Ovary (tissue), 10 donors: ENCODE measurements around the gene CACHD1. TPM values are rescaled to one million over a fixed set of nuclear protein-coding genes. Genes with fewer than 3 reads are reported as not detected.

Experiments used
- DNase-seq, 5 donors: peaks; one replicate each; pipeline ENCODE4 v3.0.0-alpha.2; 2019 to 2020
- H3K27ac ChIP-seq, 2 donors: fragments of 200-600 bp; one replicate each; pipeline versions ENCODE4 v1.5.1 to v1.8.0; 2019 to 2022
- H3K27me3 ChIP-seq: fragments of 200-600 bp; one replicate; pipeline ENCODE4 v1.8.0; 2022
- H3K36me3 ChIP-seq: fragments of 200-600 bp; sonication (generic); one replicate; pipeline ENCODE4 v1.5.1; 2019
- H3K4me1 ChIP-seq: one replicate; pipeline ENCODE4 v1.8.1; 2013; ENCODE audit warnings: mild to moderate bottlenecking, moderate library complexity; ENCODE audit not compliant: insufficient read depth
- H3K4me3 ChIP-seq: fragments of 200-600 bp; sonication (generic); one replicate; pipeline ENCODE4 v1.5.1; 2017
- H3K9me3 ChIP-seq, 2 donors: fragments of 200-600 bp in 1 of 2; sonication (generic) in 1 of 2; one replicate each; pipeline versions ENCODE4 v1.5.1 to v1.8.1; 2013 to 2019; ENCODE audit warnings: mild to moderate bottlenecking in 1 of 2, moderate library complexity in 1 of 2
- CTCF ChIP-seq, 3 donors: fragments of 450-650 bp in 2 of 3; fragments of 200-600 bp in 1 of 3; IDR thresholded peaks; one replicate each; pipeline versions ENCODE4 v1.5.1 to v1.8.0; 2016 to 2022; ENCODE audit warnings: antibody characterized with exemption in 3 of 3, mild to moderate bottlenecking in 1 of 3
- EP300 ChIP-seq: sonication (generic); formaldehyde crosslinking; IDR thresholded peaks from one replicate; pipeline ENCODE4 v1.6.1; 2017; ENCODE audit warnings: antibody characterized with exemption
- POLR2A ChIP-seq: fragments of 450-650 bp; IDR thresholded peaks from one replicate; pipeline ENCODE4 v1.6.1; 2017; ENCODE audit warnings: antibody characterized with exemption, mild to moderate bottlenecking, moderate library complexity
- WGBS, 3 donors: extraction: QIAGEN DNeasy Blood & Tissue Kit in 1 of 3; methylation state at CpG; one replicate each; pipeline versions ENCODE4 v1.1.5 to v1.1.7; 2013 to 2017; 5-methylcytosine and 5-hydroxymethylcytosine counted together
- intact Hi-C, 4 donors: fragments of 100-400 bp; cut with DNase I; formaldehyde crosslinking; loops; one replicate each; pipeline versions ENCODE4 v1.11.0 to v1.15.1; 2022 to 2023
- long read RNA-seq, 3 donors: library from polyadenylated mRNA in 2 of 3; unstranded in 2 of 3; transcript quantifications; one replicate each; pipeline ENCODE4 v2.0.0 and lab custom pipeline, GENCODE V29; 2021 to 2026
- polyA plus RNA-seq, 2 donors: library from polyadenylated mRNA; stranded (reverse); fragments of 200-250 nt in 1 of 2; fragments of 350-450 nt in 1 of 2; fragmentation: Illumina TruSeq in 1 of 2; extraction: RNeasy Lipid Tissue Mini Kit (QIAGEN cat#74804) in 1 of 2; gene quantifications; one replicate each; pipeline ENCODE4 v1.2.3, GENCODE V29; 2013 to 2014
- total RNA-seq, 7 donors: library from RNA; depleted of rRNA in 2 of 7; stranded (reverse); fragments of >200 nt in 2 of 7; fragmentation: NEBNext Ultra II Directional in 3 of 7; extraction: Animal tissue kit (Norgen Biotek cat#: 25700) in 3 of 7; gene quantifications; one replicate each; pipeline versions ENCODE4 v1.1.0 to v1.2.4, GENCODE V29; 2016 to 2023
- donor health status: DM: no; HTN: no; CAD: no; lungs with moderate emphysema.
- donor health status: DM: no; HTN: no; CAD: no.
- donor health status: Bipolar disorder and iron deficiency.
- donor health status: DM: yes; HTN: yes; CAD: no.
- donor health status: DM: no; HTN: no; CAD: no.
- donor health status: DM: yes; HTN: yes; CAD: no.

CACHD1 gene
- total RNA-seq (10 to 100 TPM; 17.0 to 33.1 (median 23.2) TPM), polyA plus RNA-seq (10 to 100 TPM; 18.4 to 28.4 TPM)
- long read RNA-seq, donor 1, partial matches to known transcripts: 2 of 5 reads
- long read RNA-seq, donor 1, other reads (novel, unspliced or antisense): 3 of 5 reads
- long read RNA-seq, donor 2, partial matches to known transcripts: 5 of 5 reads
- long read RNA-seq, donor 2, other reads (novel, unspliced or antisense): 0 of 5 reads
- long read RNA-seq, donor 3, full-length matches to known transcripts: 27 of 51 reads
- long read RNA-seq, donor 3, partial matches to known transcripts: 15 of 51 reads
- long read RNA-seq, donor 3, other reads (novel, unspliced or antisense): 9 of 51 reads

GRCh38 chr1:64469977-64470664 is at the start of gene CACHD1:
Gene CACHD1, plus strand, starts transcription at chr1:64470129. Its CDS starts 616 bp downstream, at chr1:64470745.
- intact Hi-C loops: loop anchor here (5.0 to 10.0 kb wide), 7 partner anchors 65 to 207 kb away; no protein-coding TSS in a partner anchor
- peak within 1 kb of the TSS; percentile 61 for H3K4me3 ChIP-seq
- TF ChIP-seq POLR2A: no peak
- TF ChIP-seq CTCF (IDR thresholded peaks at IDR 0.05): peak; percentile 36 to 50 (median 47)
- H3K27ac ChIP-seq: peak within 1 kb of the TSS; percentile 89 to 91
- no peaks in the 10 kb centered on the region for H3K36me3 ChIP-seq
- DNase-seq: peak; percentile 80 to 88 (median 88)
- no peaks in the 10 kb centered on the region for H3K27me3 ChIP-seq
- 0 to 1% (median 0%) methylated on average over 69 to 82 of the region's 82 CpGs for WGBS, 3 donors
- H3K9me3 ChIP-seq: no peaks in the 10 kb centered on the region
- peaks cover 7% of the 10 kb centered on the region for H3K4me1 ChIP-seq

- Histone ChIP-seq H3K27ac (no peak overlapping the region), H3K27me3 (no peaks in the 10 kb centered on the region), H3K4me1 (no peaks in the 10 kb centered on the region), H3K36me3 (no peaks in the 10 kb centered on the region), H3K9me3 (no peaks in the 10 kb centered on the region), H3K4me3 (no peak overlapping the region)
- TF ChIP-seq POLR2A (no peak), EP300 (no peak), CTCF (IDR thresholded peaks at IDR 0.05) (no peak)
- 70 to 85% (median 79%) methylated on average over 4 of the region's 4 CpGs for WGBS, 3 donors
- intact Hi-C loops: no loop called here
- DNase-seq: no peak
These were observed 48.6 kb upstream of the CACHD1 start for GRCh38 chr1:64421377-64421776.

GRCh38 chr1:64423526-64423925 is 46.4 kb upstream of the CACHD1 start:
- 75 to 79% (median 78%) methylated on average over 4 of the region's 4 CpGs for WGBS, 3 donors
- TF ChIP-seq EP300 (no peak), CTCF (IDR thresholded peaks at IDR 0.05) (no peak), POLR2A (no peak)
- intact Hi-C loops: no loop called here

GRCh38 chr1:64424412-64424811 is 45.5 kb upstream of the CACHD1 start:
- no peaks in the 10 kb centered on the region for H3K36me3 ChIP-seq
- WGBS, 3 donors: 90 to 95% (median 93%) methylated on average over 1 of the region's 1 CpG
- TF ChIP-seq CTCF (IDR thresholded peaks at IDR 0.05) (no peak), EP300 (no peak), POLR2A (no peak)

More at GRCh38 chr1:64423526-64423925, 46.4 kb upstream of the CACHD1 start:
- Histone ChIP-seq H3K27me3 (no peaks in the 10 kb centered on the region), H3K4me1 (no peaks in the 10 kb centered on the region), H3K27ac (no peak overlapping the region), H3K36me3 (no peaks in the 10 kb centered on the region), H3K9me3 (no peaks in the 10 kb centered on the region), H3K4me3 (no peak overlapping the region)
- DNase-seq: no peak

More at GRCh38 chr1:64424412-64424811, 45.5 kb upstream of the CACHD1 start:
- intact Hi-C loops: no loop called here
- H3K27me3 ChIP-seq: no peaks in the 10 kb centered on the region
- no peaks in the 10 kb centered on the region for H3K9me3 ChIP-seq
- no peak for DNase-seq
- no peak overlapping the region for H3K27ac ChIP-seq
- H3K4me1 ChIP-seq: no peaks in the 10 kb centered on the region
- H3K4me3 ChIP-seq: no peak overlapping the region
